Stomach (tissue), 9 donors: Measurements from ENCODE around the gene WNK1. TPM values are rescaled to one million over a fixed set of nuclear protein-coding genes. Genes with fewer than 3 reads are reported as not detected.

Experiments used
- DNase-seq, 2 donors: peaks; one replicate each; pipeline versions ENCODE4 v3.0.0 to v3.0.0-alpha.2; 2013 to 2019
- H3K27ac ChIP-seq, 5 donors: fragments of 200-600 bp in 4 of 5; sonication (generic) in 4 of 5; one replicate each; pipeline ENCODE4 v1.5.1; 2013 to 2019; ENCODE audit warnings: mild to moderate bottlenecking in 1 of 5, moderate library complexity in 1 of 5
- H3K27me3 ChIP-seq, 3 donors: fragments of 200-600 bp; sonication (generic); one replicate each; pipeline ENCODE4 v1.5.1; 2017 to 2019; ENCODE audit warnings: mixed run types in 1 of 3
- H3K36me3 ChIP-seq, 4 donors: fragments of 200-600 bp; sonication (generic); 1 replicate in 3 of 4; 2 replicates in 1 of 4; pipeline ENCODE4 v1.5.1; 2016 to 2019
- H3K4me1 ChIP-seq, 4 donors: fragments of 200-600 bp; sonication (generic); one replicate each; pipeline ENCODE4 v1.5.1; 2016 to 2019
- H3K4me3 ChIP-seq, 4 donors: fragments of 200-600 bp; sonication (generic) in 3 of 4; one replicate each; pipeline ENCODE4 v1.5.1; 2016 to 2019; ENCODE audit warnings: mild to moderate bottlenecking in 1 of 4
- H3K9me3 ChIP-seq, 4 donors: fragments of 200-600 bp; sonication (generic); one replicate each; pipeline ENCODE4 v1.5.1; 2016 to 2019
- CTCF ChIP-seq, 7 experiments: fragments of 450-650 bp in 4 of 7; fragments of 200-600 bp in 3 of 7; sonication (generic) in 3 of 7; IDR thresholded peaks; one replicate each; pipeline ENCODE4 v1.5.1; 2016 to 2019; ENCODE audit warnings: antibody characterized with exemption in 7 of 7, control low read depth in 2 of 7, mild to moderate bottlenecking in 1 of 7
- EP300 ChIP-seq: sonication (generic); formaldehyde crosslinking; IDR thresholded peaks from one replicate; pipeline ENCODE4 v1.6.1; 2017; ENCODE audit warnings: antibody characterized with exemption
- POLR2A ChIP-seq, 4 donors: fragments of 450-650 bp; IDR thresholded peaks; one replicate each; pipeline ENCODE4 v1.6.1; 2016; ENCODE audit warnings: antibody characterized with exemption in 4 of 4, control low read depth in 2 of 4, mild to moderate bottlenecking in 1 of 4, moderate library complexity in 1 of 4
- POLR2AphosphoS5 ChIP-seq, 3 donors: sonication (generic); formaldehyde crosslinking; IDR thresholded peaks; one replicate each; pipeline ENCODE4 v1.6.1; 2016; ENCODE audit warnings: antibody characterized with exemption in 3 of 3
- WGBS, 5 donors: extraction: QIAGEN DNeasy Blood & Tissue Kit in 3 of 5; methylation state at CpG; one replicate each; pipeline versions ENCODE4 v1.1.5 to v1.1.7; 2013 to 2018; 5-methylcytosine and 5-hydroxymethylcytosine counted together
- intact Hi-C: fragments of 100-400 bp; cut with DNase I; formaldehyde crosslinking; loops from one replicate; pipeline ENCODE4 v1.15.1; 2023; ENCODE audit warnings: low total_unique reads
- polyA plus RNA-seq, 3 donors: library from polyadenylated mRNA; stranded (reverse); fragments of 200-250 nt; gene quantifications; one replicate each; pipeline ENCODE4 v1.2.3, GENCODE V29; 2013
- total RNA-seq, 5 donors: library from RNA; depleted of rRNA; stranded (reverse); fragments of >200 nt; gene quantifications; one replicate each; pipeline versions ENCODE4 v1.1.0 to v1.2.3, GENCODE V29; 2014 to 2016
- donor health status: healthy with polysubstance abuse.
- donor health status: Bipolar disorder and iron deficiency.
- donor health status: healthy.

The WNK1 gene
- total and polyA plus RNA-seq, 8 donors = 13.2 to 192 (median 84.5) TPM

GRCh38 chr12:948238-948637 is 195.9 kb downstream of the WNK1 start:
- intact Hi-C loops = loop anchor here (10.0 kb wide), 1 partner anchor 383 kb away; no protein-coding TSS in a partner anchor
- Histone ChIP-seq H3K4me1 (peaks cover 6 to 30% (median 16%) of the 10 kb centered on the region in 4 donors), H3K27ac (peak overlapping the region in 4 of 5 donors; percentile 83 to 94 (median 92)), H3K4me3 (peak overlapping the region; percentile 63 to 90 (median 72)), H3K9me3 (no peaks in the 10 kb centered on the region), H3K36me3 (peaks cover 0 to 13% (median 10%) of the 10 kb centered on the region in 4 donors), H3K27me3 (no peaks in the 10 kb centered on the region)
- TF ChIP-seq CTCF (IDR thresholded peaks at IDR 0.05) = no peak
- no peak for TF ChIP-seq EP300
- TF ChIP-seq POLR2A (IDR thresholded peaks at IDR 0.05) = no peak
- no peak for TF ChIP-seq POLR2AphosphoS5 (IDR thresholded peaks at IDR 0.05)
- WGBS, 5 donors = 83 to 90% (median 86%) methylated on average over 9 of the region's 9 CpGs
- peak in 1 of 2 donors; percentile 18 for DNase-seq

- WGBS, 5 donors = 0 to 2% (median 1%) methylated on average over 45 to 58 of the region's 58 CpGs
- TF ChIP-seq POLR2A (IDR thresholded peaks at IDR 0.05) = peak in 1 of 4 donors; percentile 54
- TF ChIP-seq EP300 = no peak
- peak in 6 of 7 experiments; percentile 92 to 99 (median 98) for TF ChIP-seq CTCF (IDR thresholded peaks at IDR 0.05)
- peak; percentile 86 to 93 (median 90) for TF ChIP-seq POLR2AphosphoS5 (IDR thresholded peaks at IDR 0.05)
- intact Hi-C loops = loop anchor here (10.0 kb wide), 1 partner anchor 385 kb away; no protein-coding TSS in a partner anchor
- no peaks in the 10 kb centered on the region for H3K9me3 ChIP-seq
- peak; percentile 98 to 100 for DNase-seq
- peaks cover 0 to 4% (median 0%) of the 10 kb centered on the region in 4 donors for H3K36me3 ChIP-seq
- H3K27me3 ChIP-seq = no peaks in the 10 kb centered on the region
- peak within 1 kb of the TSS; percentile 63 to 90 (median 72) for H3K4me3 ChIP-seq
- peaks cover 6 to 30% (median 16%) of the 10 kb centered on the region in 4 donors for H3K4me1 ChIP-seq
- H3K27ac ChIP-seq = peak within 1 kb of the TSS; percentile 83 to 94 (median 90)
Measured at GRCh38 chr12:949453-950191, 197.2 kb downstream of the WNK1 start, which contains the start of gene RAD52. TSS of gene RAD52 (minus strand) at chr12:949694. CDS start at chr12:933058, 16,636 bp downstream.

- H3K27ac ChIP-seq = no peak overlapping the region
- H3K9me3 ChIP-seq = no peaks in the 10 kb centered on the region
- WGBS, 5 donors = 17 to 28% (median 21%) methylated on average over 1 of the region's 1 CpG
- peaks cover 6 to 27% (median 16%) of the 10 kb centered on the region in 4 donors for H3K4me1 ChIP-seq
- intact Hi-C loops = no loop called here
- H3K27me3 ChIP-seq = no peaks in the 10 kb centered on the region
- no peak overlapping the region for H3K4me3 ChIP-seq
- no peaks in the 10 kb centered on the region for H3K36me3 ChIP-seq
- TF ChIP-seq EP300 (no peak), POLR2AphosphoS5 (IDR thresholded peaks at IDR 0.05) (no peak), POLR2A (IDR thresholded peaks at IDR 0.05) (no peak), CTCF (IDR thresholded peaks at IDR 0.05) (no peak)
- DNase-seq = peak in 1 of 2 donors; percentile 49
Measured at GRCh38 chr12:951176-951575, 198.8 kb downstream of the WNK1 start.

- Histone ChIP-seq H3K9me3 (no peaks in the 10 kb centered on the region), H3K4me1 (peaks cover under 1 to 6% (median 3%) of the 10 kb centered on the region in 4 donors), H3K27ac (no peak overlapping the region), H3K4me3 (no peak overlapping the region), H3K36me3 (no peaks in the 10 kb centered on the region), H3K27me3 (no peaks in the 10 kb centered on the region)
- DNase-seq = no peak
- intact Hi-C loops = no loop called here
- 64 to 78% (median 66%) methylated on average over 7 of the region's 7 CpGs for WGBS, 5 donors
- TF ChIP-seq POLR2A (IDR thresholded peaks at IDR 0.05) (no peak), EP300 (no peak), CTCF (IDR thresholded peaks at IDR 0.05) (no peak), POLR2AphosphoS5 (IDR thresholded peaks at IDR 0.05) (no peak)
Measured at GRCh38 chr12:953776-954175, 201.4 kb downstream of the WNK1 start.
